T-helper 22 cell (primary cell): Measurements from ENCODE around the gene UNK.

Experiments used
- DNase-seq: peaks from one replicate; pipeline ENCODE4 v3.0.0-alpha.2; 2020; ENCODE audit warnings: low read depth

UNK gene

GRCh38 chr17:75820094-75821080 is 35.8 kb downstream of the UNK start:
- DNase-seq, result no peak

- no peak for DNase-seq
Observed at GRCh38 chr17:75821552-75821951, 36.9 kb downstream of the UNK start.

- DNase-seq, result no peak
Observed at GRCh38 chr17:75822119-75822799, 37.7 kb downstream of the UNK start.

GRCh38 chr17:75822800-75823166 is 38.2 kb downstream of the UNK start:
- DNase-seq, result no peak

GRCh38 chr17:75823257-75824041 is 38.8 kb downstream of the UNK start:
- no peak for DNase-seq

- no peak for DNase-seq
Observed at GRCh38 chr17:75824050-75824552, 39.5 kb downstream of the UNK start.

GRCh38 chr17:75824666-75825065 is 40.1 kb downstream of the UNK start:
- no peak for DNase-seq

GRCh38 chr17:75825149-75825552 is 40.5 kb downstream of the UNK start:
- DNase-seq, result no peak

GRCh38 chr17:75825748-75826370 is 41.3 kb downstream of the UNK start:
- DNase-seq, result no peak

GRCh38 chr17:75826561-75827307 is 42.1 kb downstream of the UNK start:
- no peak for DNase-seq

- peak; percentile 54 for DNase-seq
Observed at GRCh38 chr17:75827308-75828075, 42.9 kb downstream of the UNK start.

- DNase-seq, result no peak
Observed at GRCh38 chr17:75828076-75828400, 43.4 kb downstream of the UNK start.

GRCh38 chr17:75828741-75829140 is 44.1 kb downstream of the UNK start:
- DNase-seq, result no peak

GRCh38 chr17:75829747-75830146 is 45.1 kb downstream of the UNK start:
- no peak for DNase-seq

GRCh38 chr17:75830164-75831031 is 45.8 kb downstream of the UNK start:
- DNase-seq, result no peak

GRCh38 chr17:75831032-75831571 is 46.5 kb downstream of the UNK start:
- DNase-seq, result no peak

- peak; percentile 54 for DNase-seq
Observed at GRCh38 chr17:75832164-75832651, 47.6 kb downstream of the UNK start.

GRCh38 chr17:75832652-75833400 is 48.2 kb downstream of the UNK start:
- no peak for DNase-seq
